VCaP (cell line): Measurements from ENCODE around the gene WDCP.

Experiments used
- H3K27ac ChIP-seq: fragments of 450-650 bp; 2 replicates; pipeline ENCODE4 v1.5.1; 2017
- CTCF ChIP-seq: fragments of 450-650 bp; conservative IDR thresholded peaks from 2 replicates; pipeline ENCODE4 v1.5.1; 2017; ENCODE audit warnings: mild to moderate bottlenecking, moderate library complexity

WDCP gene

GRCh38 chr2:23994567-23994966 is 52.6 kb downstream of the WDCP start:
- H3K27ac ChIP-seq, result no peak overlapping the region
- no peak for TF ChIP-seq CTCF

GRCh38 chr2:23993736-23994269 is 53.4 kb downstream of the WDCP start:
- TF ChIP-seq CTCF, result no peak
- H3K27ac ChIP-seq, result no peak overlapping the region

GRCh38 chr2:23992931-23993330 is 54.3 kb downstream of the WDCP start:
- no peak overlapping the region for H3K27ac ChIP-seq
- TF ChIP-seq CTCF, result no peak

GRCh38 chr2:23988371-23988770 is 58.8 kb downstream of the WDCP start:
- TF ChIP-seq CTCF, result peak; percentile 74
- H3K27ac ChIP-seq, result no peak overlapping the region
